Liver (tissue), 3 donors: ENCODE data around the gene AXIN1.

ENCODE experiments used
- CTCF ChIP-seq: fragments of 150-350 bp; IDR thresholded peaks from 2 replicates; pipeline ENCODE4 v1.5.1; 2017; ENCODE audit warnings: improper control_type of control experiment, low read depth, low read length; ENCODE audit not compliant: missing input control
- EGR1 ChIP-seq, 2 donors: IDR thresholded peaks; 2 replicates each; pipeline ENCODE4 v1.6.1; 2016 to 2018; ENCODE audit warnings: antibody characterized with exemption in 2 of 2, low read depth in 2 of 2
- MAX ChIP-seq: IDR thresholded peaks from 2 replicates; pipeline ENCODE4 v1.6.1; 2016; ENCODE audit warnings: antibody characterized with exemption
- RAD21 ChIP-seq, 2 donors: IDR thresholded peaks; 2 replicates each; pipeline ENCODE4 v1.6.1; 2016; ENCODE audit warnings: antibody characterized with exemption in 2 of 2, mild to moderate bottlenecking in 2 of 2
- REST ChIP-seq: IDR thresholded peaks from 2 replicates; pipeline ENCODE4 v1.6.1; 2016; ENCODE audit warnings: antibody characterized with exemption, mild to moderate bottlenecking
- TAF1 ChIP-seq: conservative IDR thresholded peaks from 2 replicates; pipeline ENCODE4 v1.6.1; 2016; ENCODE audit warnings: antibody characterized with exemption, mild to moderate bottlenecking
- donor health status: healthy.
- donor health status: healthy.

- TF ChIP-seq EGR1 (IDR thresholded peaks at IDR 0.05; ENCODE audit: low read depth in 2 of 2) (no peak), MAX (no peak), CTCF (no peak), REST (no peak), TAF1 (no peak), RAD21 (IDR thresholded peaks at IDR 0.05) (no peak)
Measured at GRCh38 chr16:351804-352520, 561 bp downstream of the AXIN1 start.
